SIG-M5 treated with dmso at 0.1 percent for 504 hours (cell line): ENCODE measurements around the gene NFKBIB.
A peak's percentile ranks its signal among the peaks of the same experiment; 100 is the strongest.
"Not testable (repeated sequence)": the region's sequence is repeated elsewhere in the genome, so short reads cannot be mapped to it uniquely, and the experiment has no call there.

Source experiments
- DNase-seq: peaks from one replicate; lab custom pipeline; 2025; ENCODE audit not compliant: unreplicated experiment; lab: John Stamatoyannopoulos, UW

NFKBIB gene

GRCh38 chr19:38875656-38876395 lies 23.9 kb upstream of the NFKBIB start:
- no peak for DNase-seq

GRCh38 chr19:38877781-38878574 lies 21.8 kb upstream of the NFKBIB start, which contains the start of gene RINL:
RINL (minus strand) TSS chr19:38878275; CDS start chr19:38876742, 1,533 bp downstream.
- DNase-seq: peak; percentile 57

- no peak for DNase-seq
Measured at GRCh38 chr19:38878575-38879399, 21.0 kb upstream of the NFKBIB start.

- DNase-seq: no peak
Measured at GRCh38 chr19:38879400-38879751, 20.4 kb upstream of the NFKBIB start.

GRCh38 chr19:38880076-38880881 lies 19.5 kb upstream of the NFKBIB start:
- DNase-seq: no peak

GRCh38 chr19:38880882-38881609 lies 18.7 kb upstream of the NFKBIB start:
- DNase-seq: no peak

GRCh38 chr19:38883286-38883685 lies 16.5 kb upstream of the NFKBIB start:
- no peak for DNase-seq

- not testable (repeated sequence) for DNase-seq
Measured at GRCh38 chr19:38884691-38885090, 15.1 kb upstream of the NFKBIB start.

- DNase-seq: no peak
Measured at GRCh38 chr19:38888876-38889275, 10.9 kb upstream of the NFKBIB start.

GRCh38 chr19:38889803-38890202 lies 10.0 kb upstream of the NFKBIB start:
- DNase-seq: no peak

- no peak for DNase-seq
Measured at GRCh38 chr19:38890686-38891085, 9.1 kb upstream of the NFKBIB start.

GRCh38 chr19:38891771-38892170 lies 8.0 kb upstream of the NFKBIB start:
- DNase-seq: no peak

GRCh38 chr19:38892841-38893240 lies 6.9 kb upstream of the NFKBIB start:
- DNase-seq: no peak

- DNase-seq: no peak
Measured at GRCh38 chr19:38893341-38893771, 6.4 kb upstream of the NFKBIB start.

GRCh38 chr19:38894968-38895367 lies 4.8 kb upstream of the NFKBIB start:
- no peak for DNase-seq

- DNase-seq: no peak
Measured at GRCh38 chr19:38898788-38899446, 852 bp upstream of the NFKBIB start.

GRCh38 chr19:38900202-38900629 lies 447 bp downstream of the NFKBIB start:
- no peak for DNase-seq

- DNase-seq: no peak
Measured at GRCh38 chr19:38900743-38901190, 998 bp downstream of the NFKBIB start.

- DNase-seq: no peak
Measured at GRCh38 chr19:38901683-38902082, 1.9 kb downstream of the NFKBIB start.
